HepG2 (cell line): ENCODE results near the gene PSORS1C2. TPM values are rescaled to one million over a fixed set of nuclear protein-coding genes. Genes with fewer than 3 reads are reported as not detected.

Experiments used
- BCL6 ChIP-seq: IDR thresholded peaks from 2 replicates; pipeline ENCODE4 v1.6.1; 2016; ENCODE audit warnings: missing genetic modification reagents, missing compliant biosample characterization
- GLMP ChIP-seq: sonication (generic); formaldehyde crosslinking; IDR thresholded peaks from 2 replicates; pipeline ENCODE4 v1.9.0; 2021; ENCODE audit warnings: missing genetic modification reagents, mild to moderate bottlenecking, borderline replicate concordance
- HES4 ChIP-seq: sonication (generic); formaldehyde crosslinking; IDR thresholded peaks from 2 replicates; pipeline ENCODE4 v1.9.0; 2021; ENCODE audit warnings: mild to moderate bottlenecking, missing genetic modification reagents, borderline replicate concordance
- KDM5B ChIP-seq: sonication (generic); formaldehyde crosslinking; IDR thresholded peaks from 2 replicates; pipeline ENCODE4 v1.4.0; 2020; ENCODE audit warnings: missing genetic modification reagents, mild to moderate bottlenecking, borderline replicate concordance
- KMT2A ChIP-seq: sonication (generic); formaldehyde crosslinking; IDR thresholded peaks from 2 replicates; pipeline ENCODE4 v1.4.0; 2020; ENCODE audit warnings: missing genetic modification reagents
- MED8 ChIP-seq: sonication (generic); formaldehyde crosslinking; IDR thresholded peaks from 2 replicates; pipeline ENCODE4 v1.8.1; 2023; ENCODE audit warnings: mild to moderate bottlenecking, missing genetic modification reagents; ENCODE audit not compliant: insufficient replicate concordance
- MYC ChIP-seq: sonication (generic); formaldehyde crosslinking; IDR thresholded peaks from 2 replicates; pipeline ENCODE4 v1.9.0; 2021; ENCODE audit warnings: missing genetic modification reagents, borderline replicate concordance
- PRPF4 ChIP-seq: fragments of 200-400 bp; formaldehyde crosslinking; IDR thresholded peaks from 2 replicates; pipeline ENCODE4 v1.6.1; 2016; ENCODE audit warnings: low read length, low read depth; ENCODE audit not compliant: poor library complexity, severe bottlenecking
- RXRA ChIP-seq: sonication (generic); formaldehyde crosslinking; IDR thresholded peaks from 2 replicates; pipeline ENCODE4 v1.5.1; 2020; ENCODE audit warnings: missing genetic modification reagents
- TFDP1 ChIP-seq: IDR thresholded peaks from 2 replicates; pipeline ENCODE4 v1.6.1; 2016; ENCODE audit warnings: missing compliant biosample characterization, missing genetic modification reagents, borderline replicate concordance
- ZFP37 ChIP-seq: sonication (generic); formaldehyde crosslinking; IDR thresholded peaks from 2 replicates; pipeline ENCODE4 v1.4.0; 2020; ENCODE audit warnings: missing genetic modification reagents, borderline replicate concordance
- ZNF232 ChIP-seq: sonication (generic); formaldehyde crosslinking; IDR thresholded peaks from 2 replicates; pipeline ENCODE4 v1.4.0; 2020; ENCODE audit warnings: missing genetic modification reagents, borderline replicate concordance
- ZNF333 ChIP-seq: sonication (generic); formaldehyde crosslinking; IDR thresholded peaks from 2 replicates; pipeline ENCODE4 v1.4.0; 2020; ENCODE audit warnings: mild to moderate bottlenecking, missing genetic modification reagents, borderline replicate concordance
- ZNF674 ChIP-seq: sonication (generic); formaldehyde crosslinking; IDR thresholded peaks from 2 replicates; pipeline ENCODE4 v1.5.0; 2020; ENCODE audit warnings: low read depth, mild to moderate bottlenecking, missing genetic modification reagents
- polyA plus RNA-seq, 8 experiments: library from polyadenylated mRNA; depleted of rRNA in 3 of 8; stranded (reverse) in 7 of 8; unstranded in 1 of 8; fragments of >200 nt; fragmentation: Illumina TruSeq in 4 of 8; extraction: Trizol in 4 of 8; gene quantifications; 2 replicates each; pipeline versions ENCODE4 v1.2.1 to v1.2.3, GENCODE V29; 2011 to 2016; ENCODE audit warnings: low read depth in 4 of 8, missing spikeins in 1 of 8, mixed read lengths in 1 of 8; ENCODE audit not compliant: insufficient read depth in 1 of 8
- total RNA-seq, 5 experiments: library from RNA; depleted of rRNA; stranded (reverse); fragments of >200 nt; fragmentation: Illumina TruSeq; extraction: Trizol; gene quantifications; 2 replicates each; pipeline ENCODE4 v1.2.3, GENCODE V29; 2016; ENCODE audit warnings: low read depth in 1 of 5
- TF ChIP-seq, protein P1 (sequence below): fragments of 450-650 bp; IDR thresholded peaks from 2 replicates; pipeline ENCODE4 v1.6.1; 2016
- TF ChIP-seq, protein P2 (sequence below): sonication (generic); formaldehyde crosslinking; IDR thresholded peaks from 2 replicates; pipeline ENCODE4 v1.9.0; 2021; ENCODE audit warnings: missing genetic modification reagents, borderline replicate concordance
- TF ChIP-seq, protein P3 (sequence below): sonication (generic); formaldehyde crosslinking; IDR thresholded peaks from 2 replicates; pipeline ENCODE4 v1.4.0; 2020; ENCODE audit warnings: missing genetic modification reagents

PSORS1C2 gene
- total and polyA plus RNA-seq, 2 of the 13 experiments (the other 11 are each of a cell fraction or from before 2014, with no cell fraction given) = not detected

- TF ChIP-seq, protein P1, sequence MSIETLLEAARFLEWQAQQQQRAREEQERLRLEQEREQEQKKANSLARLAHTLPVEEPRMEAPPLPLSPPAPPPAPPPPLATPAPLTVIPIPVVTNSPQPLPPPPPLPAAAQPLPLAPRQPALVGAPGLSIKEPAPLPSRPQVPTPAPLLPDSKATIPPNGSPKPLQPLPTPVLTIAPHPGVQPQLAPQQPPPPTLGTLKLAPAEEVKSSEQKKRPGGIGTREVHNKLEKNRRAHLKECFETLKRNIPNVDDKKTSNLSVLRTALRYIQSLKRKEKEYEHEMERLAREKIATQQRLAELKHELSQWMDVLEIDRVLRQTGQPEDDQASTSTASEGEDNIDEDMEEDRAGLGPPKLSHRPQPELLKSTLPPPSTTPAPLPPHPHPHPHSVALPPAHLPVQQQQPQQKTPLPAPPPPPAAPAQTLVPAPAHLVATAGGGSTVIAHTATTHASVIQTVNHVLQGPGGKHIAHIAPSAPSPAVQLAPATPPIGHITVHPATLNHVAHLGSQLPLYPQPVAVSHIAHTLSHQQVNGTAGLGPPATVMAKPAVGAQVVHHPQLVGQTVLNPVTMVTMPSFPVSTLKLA = no peak
- TF ChIP-seq ZNF232 (CRISPR knock-in tag) (no peak), ZNF333 (CRISPR knock-in tag) (no peak; the same call in 1 of the 2 replicates), HES4 (no peak; the same call in 1 of the 2 replicates), MED8 (no peak), ZFP37 (no peak), TFDP1 (CRISPR knock-in tag) (no peak; the same call in 1 of the 2 replicates), RXRA (CRISPR knock-in tag) (peak; percentile 56), KDM5B (peak; percentile 88; the same call in 1 of the 2 replicates), PRPF4 (no peak), MYC (CRISPR knock-in tag) (peak; percentile 82; the same call in 1 of the 2 replicates), KMT2A (CRISPR knock-in tag) (peak; percentile 94), ZNF674 (no peak), GLMP (CRISPR knock-in tag) (no peak), BCL6 (CRISPR knock-in tag) (no peak; the same call in none of the 2 replicates)
- TF ChIP-seq, protein P2, sequence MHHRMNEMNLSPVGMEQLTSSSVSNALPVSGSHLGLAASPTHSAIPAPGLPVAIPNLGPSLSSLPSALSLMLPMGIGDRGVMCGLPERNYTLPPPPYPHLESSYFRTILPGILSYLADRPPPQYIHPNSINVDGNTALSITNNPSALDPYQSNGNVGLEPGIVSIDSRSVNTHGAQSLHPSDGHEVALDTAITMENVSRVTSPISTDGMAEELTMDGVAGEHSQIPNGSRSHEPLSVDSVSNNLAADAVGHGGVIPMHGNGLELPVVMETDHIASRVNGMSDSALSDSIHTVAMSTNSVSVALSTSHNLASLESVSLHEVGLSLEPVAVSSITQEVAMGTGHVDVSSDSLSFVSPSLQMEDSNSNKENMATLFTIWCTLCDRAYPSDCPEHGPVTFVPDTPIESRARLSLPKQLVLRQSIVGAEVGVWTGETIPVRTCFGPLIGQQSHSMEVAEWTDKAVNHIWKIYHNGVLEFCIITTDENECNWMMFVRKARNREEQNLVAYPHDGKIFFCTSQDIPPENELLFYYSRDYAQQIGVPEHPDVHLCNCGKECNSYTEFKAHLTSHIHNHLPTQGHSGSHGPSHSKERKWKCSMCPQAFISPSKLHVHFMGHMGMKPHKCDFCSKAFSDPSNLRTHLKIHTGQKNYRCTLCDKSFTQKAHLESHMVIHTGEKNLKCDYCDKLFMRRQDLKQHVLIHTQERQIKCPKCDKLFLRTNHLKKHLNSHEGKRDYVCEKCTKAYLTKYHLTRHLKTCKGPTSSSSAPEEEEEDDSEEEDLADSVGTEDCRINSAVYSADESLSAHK (CRISPR knock-in tag) = no peak
- TF ChIP-seq, protein P3, sequence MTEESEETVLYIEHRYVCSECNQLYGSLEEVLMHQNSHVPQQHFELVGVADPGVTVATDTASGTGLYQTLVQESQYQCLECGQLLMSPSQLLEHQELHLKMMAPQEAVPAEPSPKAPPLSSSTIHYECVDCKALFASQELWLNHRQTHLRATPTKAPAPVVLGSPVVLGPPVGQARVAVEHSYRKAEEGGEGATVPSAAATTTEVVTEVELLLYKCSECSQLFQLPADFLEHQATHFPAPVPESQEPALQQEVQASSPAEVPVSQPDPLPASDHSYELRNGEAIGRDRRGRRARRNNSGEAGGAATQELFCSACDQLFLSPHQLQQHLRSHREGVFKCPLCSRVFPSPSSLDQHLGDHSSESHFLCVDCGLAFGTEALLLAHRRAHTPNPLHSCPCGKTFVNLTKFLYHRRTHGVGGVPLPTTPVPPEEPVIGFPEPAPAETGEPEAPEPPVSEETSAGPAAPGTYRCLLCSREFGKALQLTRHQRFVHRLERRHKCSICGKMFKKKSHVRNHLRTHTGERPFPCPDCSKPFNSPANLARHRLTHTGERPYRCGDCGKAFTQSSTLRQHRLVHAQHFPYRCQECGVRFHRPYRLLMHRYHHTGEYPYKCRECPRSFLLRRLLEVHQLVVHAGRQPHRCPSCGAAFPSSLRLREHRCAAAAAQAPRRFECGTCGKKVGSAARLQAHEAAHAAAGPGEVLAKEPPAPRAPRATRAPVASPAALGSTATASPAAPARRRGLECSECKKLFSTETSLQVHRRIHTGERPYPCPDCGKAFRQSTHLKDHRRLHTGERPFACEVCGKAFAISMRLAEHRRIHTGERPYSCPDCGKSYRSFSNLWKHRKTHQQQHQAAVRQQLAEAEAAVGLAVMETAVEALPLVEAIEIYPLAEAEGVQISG (CRISPR knock-in tag) = peak; percentile 81
These were observed 47.3 kb upstream of the PSORS1C2 start (continued) for GRCh38 chr6:31186052-31186734.
